Neural cell (in vitro differentiated cells): ENCODE measurements around the gene KRTAP5-6. TPM values are rescaled to one million over a fixed set of nuclear protein-coding genes. Genes with fewer than 3 reads are reported as not detected.

Experiments
- H2AFZ ChIP-seq: fragments of 200-600, 300-800 bp; sonication (generic), shearing (Covaris generic); 2 replicates; pipeline ENCODE4 v1.6.0; 2014; ENCODE audit warnings: low read depth, mild to moderate bottlenecking, antibody characterized with exemption, low read length, moderate library complexity
- H3F3A ChIP-seq: fragments of 200-600 bp; shearing (Covaris generic); 2 replicates; pipeline ENCODE4 v1.6.1; 2016; ENCODE audit warnings: mild to moderate bottlenecking, moderate library complexity, mixed read lengths, antibody characterized with exemption, low read length; ENCODE audit not compliant: insufficient read depth, poor library complexity, severe bottlenecking
- H3K27ac ChIP-seq: fragments of 200-600, 300-800 bp; sonication (generic), shearing (Covaris generic); 2 replicates; pipeline ENCODE4 v1.5.1; 2014; ENCODE audit warnings: mild to moderate bottlenecking, low read length, moderate library complexity
- H3K27me3 ChIP-seq: fragments of 300-800, 200-600 bp; sonication (generic), shearing (Covaris generic); 2 replicates; pipeline ENCODE4 v1.6.0; 2014; ENCODE audit warnings: mild to moderate bottlenecking, low read depth, low read length, moderate library complexity; ENCODE audit not compliant: insufficient read depth
- H3K36me3 ChIP-seq: fragments of 300-800, 200-600 bp; sonication (generic), shearing (Covaris generic); 2 replicates; pipeline ENCODE4 v1.5.1; 2014; ENCODE audit warnings: mild to moderate bottlenecking, antibody characterized with exemption, low read length, moderate library complexity; ENCODE audit not compliant: insufficient read depth
- H3K4me2 ChIP-seq: fragments of 300-800, 200-600 bp; sonication (generic), shearing (Covaris generic); 2 replicates; pipeline ENCODE4 v1.6.0; 2014; ENCODE audit warnings: mild to moderate bottlenecking, low read length
- H3K4me3 ChIP-seq: fragments of 300-800, 200-600 bp; sonication (generic), shearing (Covaris generic); 2 replicates; pipeline ENCODE4 v1.5.1; 2014; ENCODE audit warnings: mild to moderate bottlenecking, low read length, moderate library complexity
- H3K79me2 ChIP-seq: fragments of 200-600 bp; shearing (Covaris generic); replicated peaks from 2 replicates; pipeline ENCODE4 v1.6.0; 2014; ENCODE audit warnings: mild to moderate bottlenecking, low read length, moderate library complexity; ENCODE audit not compliant: insufficient read depth
- H3K9ac ChIP-seq: fragments of 300-800, 200-600 bp; sonication (generic), shearing (Covaris generic); 2 replicates; pipeline ENCODE4 v1.6.1; 2016; ENCODE audit warnings: mild to moderate bottlenecking, low read length, mixed read lengths
- H3K9me2 ChIP-seq: fragments of 200-600 bp; shearing (Covaris generic); 2 replicates; pipeline ENCODE4 v1.6.1; 2016; ENCODE audit warnings: mild to moderate bottlenecking, low read length, mixed read lengths; ENCODE audit not compliant: insufficient read depth
- H3K9me3 ChIP-seq: fragments of 200-600, 300-800 bp; sonication (generic), shearing (Covaris generic); 2 replicates; pipeline ENCODE4 v1.6.1; 2016; ENCODE audit warnings: mild to moderate bottlenecking, mixed run types, low read length, moderate library complexity, mixed read lengths
- H4K20me1 ChIP-seq: fragments of 200-600 bp; shearing (Covaris generic); 2 replicates; pipeline ENCODE4 v1.6.1; 2016; ENCODE audit warnings: mild to moderate bottlenecking, mixed run types; ENCODE audit not compliant: insufficient read depth
- EP300 ChIP-seq: fragments of 450-650 bp; conservative IDR thresholded peaks from 2 replicates; pipeline ENCODE4 v1.6.1; 2014; ENCODE audit warnings: antibody characterized with exemption, mild to moderate bottlenecking, moderate library complexity; ENCODE audit not compliant: poor library complexity, severe bottlenecking
- EZH2 ChIP-seq: fragments of 200-600, 300-800 bp; shearing (Covaris generic), sonication (generic); IDR thresholded peaks from 2 replicates; pipeline ENCODE4 v1.6.1; 2014; ENCODE audit warnings: antibody characterized with exemption, low read length, borderline replicate concordance, mild to moderate bottlenecking; ENCODE audit not compliant: insufficient read depth, poor library complexity, severe bottlenecking
- MXI1 ChIP-seq: fragments of 450-650 bp; conservative IDR thresholded peaks from 2 replicates; pipeline ENCODE4 v1.6.1; 2014; ENCODE audit warnings: antibody characterized with exemption, mild to moderate bottlenecking; ENCODE audit not compliant: poor library complexity, severe bottlenecking
- POLR2AphosphoS5 ChIP-seq: IDR thresholded peaks from 2 replicates; pipeline ENCODE4 v1.6.1; 2012
- RAD21 ChIP-seq: fragments of 450-650 bp; conservative IDR thresholded peaks from 2 replicates; pipeline ENCODE4 v1.6.1; 2014; ENCODE audit warnings: antibody characterized with exemption, mild to moderate bottlenecking, moderate library complexity
- SMC3 ChIP-seq: fragments of 450-650 bp; conservative IDR thresholded peaks from 2 replicates; pipeline ENCODE4 v1.6.1; 2014; ENCODE audit warnings: antibody characterized with exemption, mild to moderate bottlenecking, moderate library complexity; ENCODE audit not compliant: poor library complexity
- TAF1 ChIP-seq: IDR thresholded peaks from 2 replicates; pipeline ENCODE4 v1.6.1; 2012; ENCODE audit warnings: low read depth
- polyA plus RNA-seq: library from polyadenylated mRNA; depleted of rRNA; stranded (reverse); fragments of >200 nt; gene quantifications from 2 replicates; pipeline ENCODE4 v1.2.3, GENCODE V29; 2014
- TF ChIP-seq, protein P1 (sequence below): fragments of 450-650 bp; IDR thresholded peaks from 2 replicates; pipeline ENCODE4 v1.5.1; 2014; ENCODE audit warnings: antibody characterized with exemption, mild to moderate bottlenecking, moderate library complexity; ENCODE audit not compliant: poor library complexity, severe bottlenecking
- TF ChIP-seq, protein P2 (sequence below): IDR thresholded peaks from 2 replicates; pipeline ENCODE4 v1.6.1; 2012; ENCODE audit warnings: borderline replicate concordance

Gene KRTAP5-6
- polyA plus RNA-seq, 1 donor from 2014 or later, result not detected

DNA sequence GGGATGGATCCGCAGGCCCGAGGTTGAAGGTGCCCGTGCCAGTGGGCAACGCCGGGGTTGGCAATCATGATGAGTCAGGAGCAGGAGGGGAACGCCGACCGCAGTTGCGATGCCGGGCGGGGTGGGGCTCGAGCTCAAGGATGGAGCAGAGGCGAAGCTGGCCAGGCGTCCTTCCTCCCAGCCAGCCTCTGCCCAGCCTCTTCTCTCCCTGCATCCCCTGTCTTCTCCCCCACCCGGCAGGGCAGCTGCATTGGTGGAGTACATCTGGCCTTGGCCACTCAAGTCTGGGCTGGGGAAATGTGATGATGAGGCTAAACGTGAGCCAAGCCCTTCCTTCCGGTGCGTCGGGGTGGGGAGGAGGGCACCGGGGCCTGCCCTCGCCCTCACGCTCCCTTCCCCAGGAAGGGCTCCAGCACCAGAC, 49.5 kb downstream of the KRTAP5-6 start:
- Histone ChIP-seq H3F3A (no peaks in the 10 kb centered on the region), H2AFZ (no peak overlapping the region), H3K79me2 (no peaks in the 10 kb centered on the region), H3K9me3 (no peaks in the 10 kb centered on the region), H3K4me2 (no peak overlapping the region), H4K20me1 (no peaks in the 10 kb centered on the region), H3K27me3 (peaks cover 36% of the 10 kb centered on the region), H3K4me3 (no peak overlapping the region), H3K36me3 (no peaks in the 10 kb centered on the region), H3K9ac (no peak overlapping the region), H3K9me2 (no peaks in the 10 kb centered on the region), H3K27ac (no peak overlapping the region)
- TF ChIP-seq, protein P1, sequence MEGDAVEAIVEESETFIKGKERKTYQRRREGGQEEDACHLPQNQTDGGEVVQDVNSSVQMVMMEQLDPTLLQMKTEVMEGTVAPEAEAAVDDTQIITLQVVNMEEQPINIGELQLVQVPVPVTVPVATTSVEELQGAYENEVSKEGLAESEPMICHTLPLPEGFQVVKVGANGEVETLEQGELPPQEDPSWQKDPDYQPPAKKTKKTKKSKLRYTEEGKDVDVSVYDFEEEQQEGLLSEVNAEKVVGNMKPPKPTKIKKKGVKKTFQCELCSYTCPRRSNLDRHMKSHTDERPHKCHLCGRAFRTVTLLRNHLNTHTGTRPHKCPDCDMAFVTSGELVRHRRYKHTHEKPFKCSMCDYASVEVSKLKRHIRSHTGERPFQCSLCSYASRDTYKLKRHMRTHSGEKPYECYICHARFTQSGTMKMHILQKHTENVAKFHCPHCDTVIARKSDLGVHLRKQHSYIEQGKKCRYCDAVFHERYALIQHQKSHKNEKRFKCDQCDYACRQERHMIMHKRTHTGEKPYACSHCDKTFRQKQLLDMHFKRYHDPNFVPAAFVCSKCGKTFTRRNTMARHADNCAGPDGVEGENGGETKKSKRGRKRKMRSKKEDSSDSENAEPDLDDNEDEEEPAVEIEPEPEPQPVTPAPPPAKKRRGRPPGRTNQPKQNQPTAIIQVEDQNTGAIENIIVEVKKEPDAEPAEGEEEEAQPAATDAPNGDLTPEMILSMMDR, result no peak
- no peak for TF ChIP-seq POLR2AphosphoS5
- TF ChIP-seq RAD21, result no peak
- TF ChIP-seq, protein P2, sequence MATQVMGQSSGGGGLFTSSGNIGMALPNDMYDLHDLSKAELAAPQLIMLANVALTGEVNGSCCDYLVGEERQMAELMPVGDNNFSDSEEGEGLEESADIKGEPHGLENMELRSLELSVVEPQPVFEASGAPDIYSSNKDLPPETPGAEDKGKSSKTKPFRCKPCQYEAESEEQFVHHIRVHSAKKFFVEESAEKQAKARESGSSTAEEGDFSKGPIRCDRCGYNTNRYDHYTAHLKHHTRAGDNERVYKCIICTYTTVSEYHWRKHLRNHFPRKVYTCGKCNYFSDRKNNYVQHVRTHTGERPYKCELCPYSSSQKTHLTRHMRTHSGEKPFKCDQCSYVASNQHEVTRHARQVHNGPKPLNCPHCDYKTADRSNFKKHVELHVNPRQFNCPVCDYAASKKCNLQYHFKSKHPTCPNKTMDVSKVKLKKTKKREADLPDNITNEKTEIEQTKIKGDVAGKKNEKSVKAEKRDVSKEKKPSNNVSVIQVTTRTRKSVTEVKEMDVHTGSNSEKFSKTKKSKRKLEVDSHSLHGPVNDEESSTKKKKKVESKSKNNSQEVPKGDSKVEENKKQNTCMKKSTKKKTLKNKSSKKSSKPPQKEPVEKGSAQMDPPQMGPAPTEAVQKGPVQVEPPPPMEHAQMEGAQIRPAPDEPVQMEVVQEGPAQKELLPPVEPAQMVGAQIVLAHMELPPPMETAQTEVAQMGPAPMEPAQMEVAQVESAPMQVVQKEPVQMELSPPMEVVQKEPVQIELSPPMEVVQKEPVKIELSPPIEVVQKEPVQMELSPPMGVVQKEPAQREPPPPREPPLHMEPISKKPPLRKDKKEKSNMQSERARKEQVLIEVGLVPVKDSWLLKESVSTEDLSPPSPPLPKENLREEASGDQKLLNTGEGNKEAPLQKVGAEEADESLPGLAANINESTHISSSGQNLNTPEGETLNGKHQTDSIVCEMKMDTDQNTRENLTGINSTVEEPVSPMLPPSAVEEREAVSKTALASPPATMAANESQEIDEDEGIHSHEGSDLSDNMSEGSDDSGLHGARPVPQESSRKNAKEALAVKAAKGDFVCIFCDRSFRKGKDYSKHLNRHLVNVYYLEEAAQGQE, result no peak
- no peak for TF ChIP-seq EZH2
- no peak for TF ChIP-seq EP300
- no peak for TF ChIP-seq TAF1
- no peak for TF ChIP-seq MXI1
- no peak for TF ChIP-seq SMC3

DNA sequence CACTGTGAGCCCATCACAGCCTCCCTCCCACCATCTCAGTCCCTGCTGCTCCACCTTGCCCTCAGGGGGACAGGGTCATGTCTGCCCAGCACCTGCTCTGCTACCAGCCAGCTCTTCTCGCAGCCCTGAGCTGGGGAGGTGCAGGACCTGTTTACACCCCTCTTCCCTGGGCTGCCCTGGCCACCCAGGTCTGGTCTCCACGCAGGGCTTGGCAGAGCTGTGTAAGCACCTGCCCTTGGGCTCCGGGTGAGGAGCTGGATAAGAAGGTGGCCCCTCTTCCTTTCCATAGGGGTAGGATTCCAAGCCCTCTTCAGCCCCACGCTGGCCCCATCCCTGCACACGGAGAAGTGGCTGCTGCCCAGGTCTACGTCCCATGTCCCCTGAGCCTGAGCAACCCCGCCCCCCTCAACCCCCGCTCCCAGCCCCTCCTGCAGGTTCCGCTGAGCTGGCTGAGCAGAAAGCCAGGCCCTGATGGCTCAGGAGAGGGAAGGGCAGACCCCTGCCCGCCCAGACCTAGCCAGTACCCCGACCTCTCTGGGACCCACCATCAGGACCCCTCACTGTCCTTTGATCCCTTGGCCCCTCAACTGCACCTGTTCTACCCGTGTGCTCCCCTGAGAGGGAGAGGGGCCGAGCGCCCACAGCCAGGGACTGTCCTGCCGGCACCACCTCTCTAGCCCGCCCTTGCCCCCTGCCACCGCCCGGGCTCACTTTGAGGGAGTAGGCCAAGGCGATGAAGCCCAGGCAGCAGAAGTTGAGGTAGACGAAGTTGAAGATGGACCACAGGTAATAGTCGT, 50.2 kb downstream of the KRTAP5-6 start:
- Histone ChIP-seq H3K79me2 (no peaks in the 10 kb centered on the region), H3F3A (no peaks in the 10 kb centered on the region), H3K27me3 (peaks cover 36% of the 10 kb centered on the region), H4K20me1 (no peaks in the 10 kb centered on the region), H3K4me3 (no peak overlapping the region), H2AFZ (no peak overlapping the region), H3K27ac (no peak overlapping the region), H3K36me3 (no peaks in the 10 kb centered on the region), H3K9me3 (no peaks in the 10 kb centered on the region), H3K9me2 (no peaks in the 10 kb centered on the region), H3K9ac (no peak overlapping the region), H3K4me2 (no peak overlapping the region)
- TF ChIP-seq EZH2 (no peak), MXI1 (no peak), SMC3 (no peak), TAF1 (no peak), EP300 (no peak)
- TF ChIP-seq, protein P1, result no peak

Other genes with a start within 250 kb of the KRTAP5-6 start
- 33.2 and 56.8 TPM in 2 replicates for gene MOB2, start 210.4 kb upstream of the KRTAP5-6 start, polyA plus RNA-seq
- gene DUSP8, start 124.9 kb upstream of the KRTAP5-6 start, polyA plus RNA-seq, result 3.5 and 7.1 TPM in 2 replicates
- not detected in 2 replicates for gene KRTAP5-1, start 111.9 kb upstream of the KRTAP5-6 start, polyA plus RNA-seq
- not detected in 2 replicates for gene KRTAP5-2, start 98.9 kb upstream of the KRTAP5-6 start, polyA plus RNA-seq
- gene KRTAP5-3, start 88.7 kb upstream of the KRTAP5-6 start, polyA plus RNA-seq, result not detected in 2 replicates
- not detected in 2 replicates for gene KRTAP5-4, start 75.1 kb upstream of the KRTAP5-6 start, polyA plus RNA-seq
- not detected in 2 replicates for gene KRTAP5-5, start 67.4 kb upstream of the KRTAP5-6 start, polyA plus RNA-seq
- 0.50 and 1.1 TPM in 2 replicates for gene IFITM10, start 53.4 kb downstream of the KRTAP5-6 start, polyA plus RNA-seq
- gene CTSD, start 66.7 kb downstream of the KRTAP5-6 start, polyA plus RNA-seq, result 30.5 and 40.5 TPM in 2 replicates
- not detected in 2 replicates for gene SYT8, start 137.8 kb downstream of the KRTAP5-6 start, polyA plus RNA-seq
- not detected in 2 replicates for gene TNNI2, start 141.8 kb downstream of the KRTAP5-6 start, polyA plus RNA-seq
- not detected in 2 replicates for gene LSP1, start 155.9 kb downstream of the KRTAP5-6 start, polyA plus RNA-seq
- gene PRR33, start 194.7 kb downstream of the KRTAP5-6 start, polyA plus RNA-seq, result not detected in 2 replicates
- gene TNNT3, start 222.5 kb downstream of the KRTAP5-6 start, polyA plus RNA-seq, result not detected in 2 replicates